C4-2B (cell line): ENCODE results near the gene MAN1A1.

ENCODE experiments used
- H3K27ac ChIP-seq: fragments of 450-650 bp; 2 replicates; pipeline ENCODE4 v1.5.1; 2017
- ZFX ChIP-seq: fragments of 450-650 bp; IDR thresholded peaks from 2 replicates; pipeline ENCODE4 v1.6.1; 2017
- TF ChIP-seq, protein P1 (sequence below): fragments of 450-650 bp; conservative IDR thresholded peaks from 2 replicates; pipeline ENCODE4 v1.5.1; 2017; ENCODE audit warnings: mild to moderate bottlenecking

Gene MAN1A1

DNA sequence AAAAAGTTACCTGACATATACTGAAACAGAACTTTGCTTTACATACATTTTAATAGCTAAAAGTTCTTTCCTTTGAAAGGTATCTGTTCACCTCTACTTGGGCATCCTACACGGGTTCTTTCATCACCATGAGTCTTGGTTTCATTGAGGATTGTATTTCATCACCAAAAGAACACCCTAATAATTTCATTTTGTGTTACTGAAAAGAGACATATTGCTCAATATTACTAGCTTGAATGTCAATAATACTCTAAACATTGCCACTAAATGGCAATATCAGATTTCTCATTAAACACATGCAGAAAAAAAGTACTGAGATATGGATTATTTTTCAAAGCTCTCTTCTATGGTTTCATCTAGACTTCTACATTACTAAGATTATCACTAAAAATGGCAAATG lies 30.8 kb downstream of the MAN1A1 start:
- TF ChIP-seq ZFX: no peak
- TF ChIP-seq, protein P1, sequence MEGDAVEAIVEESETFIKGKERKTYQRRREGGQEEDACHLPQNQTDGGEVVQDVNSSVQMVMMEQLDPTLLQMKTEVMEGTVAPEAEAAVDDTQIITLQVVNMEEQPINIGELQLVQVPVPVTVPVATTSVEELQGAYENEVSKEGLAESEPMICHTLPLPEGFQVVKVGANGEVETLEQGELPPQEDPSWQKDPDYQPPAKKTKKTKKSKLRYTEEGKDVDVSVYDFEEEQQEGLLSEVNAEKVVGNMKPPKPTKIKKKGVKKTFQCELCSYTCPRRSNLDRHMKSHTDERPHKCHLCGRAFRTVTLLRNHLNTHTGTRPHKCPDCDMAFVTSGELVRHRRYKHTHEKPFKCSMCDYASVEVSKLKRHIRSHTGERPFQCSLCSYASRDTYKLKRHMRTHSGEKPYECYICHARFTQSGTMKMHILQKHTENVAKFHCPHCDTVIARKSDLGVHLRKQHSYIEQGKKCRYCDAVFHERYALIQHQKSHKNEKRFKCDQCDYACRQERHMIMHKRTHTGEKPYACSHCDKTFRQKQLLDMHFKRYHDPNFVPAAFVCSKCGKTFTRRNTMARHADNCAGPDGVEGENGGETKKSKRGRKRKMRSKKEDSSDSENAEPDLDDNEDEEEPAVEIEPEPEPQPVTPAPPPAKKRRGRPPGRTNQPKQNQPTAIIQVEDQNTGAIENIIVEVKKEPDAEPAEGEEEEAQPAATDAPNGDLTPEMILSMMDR: no peak

DNA sequence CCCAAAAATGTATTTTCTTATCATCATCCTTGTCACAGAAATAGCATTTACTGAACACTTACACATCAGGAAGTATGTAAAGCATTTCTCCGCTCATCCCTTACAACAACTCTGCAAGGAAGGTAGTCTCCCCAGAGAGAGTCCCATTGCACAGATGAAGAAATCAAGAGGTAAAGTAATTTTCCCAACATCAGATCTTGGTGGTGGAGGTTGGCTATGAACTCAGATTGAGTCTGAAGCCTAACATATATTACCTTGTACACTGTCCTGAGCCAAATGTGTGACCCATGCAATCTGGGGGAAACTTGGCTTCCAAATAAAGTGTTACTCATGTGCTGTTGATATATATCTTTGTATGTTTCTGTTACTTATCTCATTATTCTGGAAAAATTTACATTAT lies 31.4 kb downstream of the MAN1A1 start:
- no peak overlapping the region for H3K27ac ChIP-seq
- no peak for TF ChIP-seq ZFX
- TF ChIP-seq, protein P1: no peak

More for the DNA sequence above, 30.8 kb downstream of the MAN1A1 start:
- H3K27ac ChIP-seq: no peak overlapping the region

DNA sequence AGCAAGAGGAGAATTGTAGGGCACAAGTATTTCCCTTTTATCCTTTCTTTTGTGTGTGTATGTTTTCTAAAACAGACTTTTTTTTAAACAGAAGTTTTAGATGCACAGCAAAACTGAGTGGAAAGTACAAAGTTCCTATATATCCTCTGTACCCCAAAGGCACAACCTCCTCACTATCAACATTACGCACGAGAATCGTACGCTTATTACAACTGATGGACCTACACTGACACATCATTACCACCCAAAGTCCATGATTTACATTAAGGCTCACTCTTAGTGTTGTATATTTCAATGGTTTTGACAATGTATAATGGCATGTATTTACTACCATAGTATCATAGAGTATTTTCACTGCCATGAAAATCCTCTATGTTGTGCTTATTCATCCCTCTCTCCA lies 32.6 kb downstream of the MAN1A1 start:
- TF ChIP-seq ZFX: no peak
- TF ChIP-seq, protein P1: no peak
- no peak overlapping the region for H3K27ac ChIP-seq

DNA sequence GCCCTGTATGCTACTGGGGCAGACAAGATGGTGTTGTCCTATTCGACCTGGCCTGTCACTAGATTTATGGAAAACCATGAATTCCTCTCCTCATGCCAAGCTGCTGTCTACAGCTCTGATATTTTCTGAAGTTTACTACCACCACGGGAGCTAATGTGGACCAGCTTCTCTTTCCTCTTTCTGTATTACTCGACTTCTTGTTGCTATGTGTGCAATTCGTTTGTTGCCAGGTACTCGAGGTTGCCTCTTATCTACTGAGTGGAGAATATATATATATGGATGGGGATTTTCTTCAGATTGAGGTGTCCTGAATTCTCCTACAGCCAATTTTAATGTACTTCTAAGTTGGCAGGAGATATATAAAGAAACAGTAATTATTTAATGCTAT lies 34.7 kb downstream of the MAN1A1 start:
- H3K27ac ChIP-seq: no peak overlapping the region
- no peak for TF ChIP-seq ZFX
- TF ChIP-seq, protein P1: no peak

DNA sequence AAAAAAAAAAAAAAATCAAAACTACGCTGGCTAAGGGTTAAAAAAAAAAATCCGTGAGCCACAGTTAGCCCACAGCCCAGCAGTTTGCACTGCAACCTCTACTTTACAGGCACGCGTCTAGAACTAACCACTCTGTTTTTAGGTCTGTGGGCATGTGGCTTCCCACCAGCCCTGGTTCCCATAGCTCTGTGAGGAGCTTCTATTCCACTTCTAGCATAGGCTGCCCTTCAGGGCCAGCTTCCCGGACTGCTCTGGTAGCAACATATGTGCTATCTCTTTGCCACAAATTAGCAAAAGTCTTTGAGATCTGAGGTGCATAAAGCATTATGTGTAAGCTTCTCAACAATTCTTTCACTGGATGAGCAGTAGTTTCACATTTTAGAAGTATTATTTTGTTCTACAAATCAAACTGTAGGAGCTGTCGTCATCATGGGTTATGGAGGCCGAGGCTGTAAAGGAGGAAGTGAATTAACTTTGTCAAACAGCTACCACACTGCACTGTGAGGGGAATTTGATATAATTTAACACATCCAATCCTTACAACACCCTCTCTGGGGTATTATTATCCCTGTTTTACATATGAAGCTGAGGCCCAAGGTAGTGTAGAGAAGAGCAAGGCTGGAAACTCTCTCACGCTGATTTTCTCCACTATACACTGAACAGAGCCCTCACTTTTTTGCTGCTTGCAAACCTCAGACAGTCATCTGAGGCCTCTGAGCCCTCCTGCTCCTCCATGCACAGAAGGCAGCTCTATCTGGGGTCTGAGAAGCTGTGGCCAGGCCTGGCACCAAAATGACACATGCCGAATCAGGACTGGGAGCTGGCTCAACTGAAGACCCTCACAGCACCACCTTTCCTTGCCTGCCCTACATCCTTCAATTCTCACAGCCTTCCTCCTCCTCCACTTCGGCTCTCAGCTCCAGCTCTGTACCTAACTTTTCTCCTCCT lies 35.4 kb downstream of the MAN1A1 start:
- no peak overlapping the region for H3K27ac ChIP-seq

DNA sequence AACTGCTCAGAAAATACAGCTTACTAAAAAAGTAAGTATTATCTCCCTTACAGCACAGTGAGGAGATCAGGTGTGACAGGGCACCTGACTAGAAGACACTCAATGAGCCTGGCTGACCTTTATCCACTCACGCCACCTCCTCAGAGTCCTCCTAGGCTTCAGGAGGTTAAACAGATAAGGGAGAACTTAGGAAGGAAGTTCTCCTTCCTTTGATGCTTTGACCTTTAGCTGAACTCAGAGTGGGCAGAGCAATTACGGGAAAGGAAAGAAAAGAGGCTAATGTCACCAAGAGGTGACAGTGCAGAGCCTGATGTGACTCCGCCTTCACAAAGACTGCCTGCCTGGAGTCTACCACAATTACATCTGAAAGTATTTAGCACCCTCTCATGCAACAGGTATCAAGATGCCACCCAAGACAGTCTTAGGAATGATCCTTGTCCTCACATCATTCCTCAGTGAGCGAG lies 36.7 kb downstream of the MAN1A1 start:
- no peak for TF ChIP-seq ZFX
- TF ChIP-seq, protein P1: no peak
- no peak overlapping the region for H3K27ac ChIP-seq

More for the DNA sequence above, 35.4 kb downstream of the MAN1A1 start:
- TF ChIP-seq, protein P1: no peak

DNA sequence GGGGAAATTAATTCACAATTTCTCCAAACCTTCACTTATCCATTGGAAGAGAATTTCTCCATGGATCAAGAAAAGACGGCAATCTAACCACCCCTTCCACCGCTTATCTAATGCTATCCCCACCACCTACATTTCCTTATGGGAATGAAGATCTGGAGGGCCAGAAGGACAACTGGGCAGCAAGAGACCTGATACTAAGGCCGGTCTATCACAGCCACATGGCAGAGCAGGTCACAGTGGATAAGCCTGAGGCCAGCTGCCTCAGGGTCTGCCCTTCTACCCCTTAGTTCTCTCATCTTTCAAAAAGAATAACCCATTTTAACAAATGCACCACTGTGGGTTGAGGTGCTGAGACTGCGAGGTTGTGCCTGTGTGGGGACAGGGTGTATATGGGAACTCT lies 37.1 kb downstream of the MAN1A1 start:
- TF ChIP-seq, protein P1: no peak
- no peak for TF ChIP-seq ZFX
- H3K27ac ChIP-seq: no peak overlapping the region
